Bone marrow (tissue), 2 donors: Measurements from ENCODE around the gene MIPEP.

ENCODE experiments used
- DNase-seq, 2 donors: peaks; one replicate each; lab custom pipeline; 2025; lab: John Stamatoyannopoulos, UW

Gene MIPEP

DNA sequence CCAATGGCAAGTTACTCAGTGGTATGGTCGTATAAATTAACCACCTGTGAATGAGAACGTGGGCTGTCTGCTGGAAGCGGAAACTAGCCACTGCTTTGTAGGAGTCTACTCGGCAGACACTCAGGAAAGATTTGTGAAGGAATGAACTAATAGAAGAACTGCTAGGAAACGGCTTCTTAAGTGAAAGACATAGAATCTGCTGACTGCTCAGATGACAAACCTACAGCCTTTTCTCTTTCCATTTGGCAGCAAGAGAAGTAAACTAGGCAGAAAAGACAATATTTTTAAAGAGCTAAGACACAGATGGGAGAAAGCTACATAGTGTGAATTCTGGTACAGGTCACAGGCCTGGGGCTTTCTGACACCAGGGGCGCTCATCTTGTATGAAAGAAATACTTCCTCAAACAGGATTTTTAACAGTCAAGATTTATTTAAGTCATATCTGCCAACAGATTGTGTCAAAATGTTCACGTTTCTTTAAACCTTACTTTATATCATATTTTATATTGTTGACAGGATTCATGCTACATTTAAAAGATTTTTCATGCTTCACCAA is 78.4 kb downstream of the MIPEP start:
- DNase-seq, result no peak

DNA sequence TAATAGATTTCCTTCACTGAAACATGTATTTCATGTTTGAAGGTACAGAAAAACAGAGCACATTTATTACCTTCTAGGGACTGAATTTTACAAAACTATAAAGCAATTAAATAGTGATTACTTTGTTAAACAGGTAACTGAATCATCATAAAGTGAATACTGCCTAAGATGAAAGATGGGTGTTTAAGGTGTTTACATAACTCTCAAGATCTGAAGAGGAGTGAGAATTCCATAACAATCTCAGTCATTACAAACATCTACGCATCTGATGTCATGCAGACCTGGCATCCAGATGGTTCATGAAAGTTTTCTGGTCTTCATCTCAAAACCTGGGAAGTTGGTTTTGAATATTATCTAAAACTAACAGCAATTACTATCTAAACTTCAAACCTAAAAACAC is 80.4 kb downstream of the MIPEP start:
- DNase-seq, result no peak

DNA sequence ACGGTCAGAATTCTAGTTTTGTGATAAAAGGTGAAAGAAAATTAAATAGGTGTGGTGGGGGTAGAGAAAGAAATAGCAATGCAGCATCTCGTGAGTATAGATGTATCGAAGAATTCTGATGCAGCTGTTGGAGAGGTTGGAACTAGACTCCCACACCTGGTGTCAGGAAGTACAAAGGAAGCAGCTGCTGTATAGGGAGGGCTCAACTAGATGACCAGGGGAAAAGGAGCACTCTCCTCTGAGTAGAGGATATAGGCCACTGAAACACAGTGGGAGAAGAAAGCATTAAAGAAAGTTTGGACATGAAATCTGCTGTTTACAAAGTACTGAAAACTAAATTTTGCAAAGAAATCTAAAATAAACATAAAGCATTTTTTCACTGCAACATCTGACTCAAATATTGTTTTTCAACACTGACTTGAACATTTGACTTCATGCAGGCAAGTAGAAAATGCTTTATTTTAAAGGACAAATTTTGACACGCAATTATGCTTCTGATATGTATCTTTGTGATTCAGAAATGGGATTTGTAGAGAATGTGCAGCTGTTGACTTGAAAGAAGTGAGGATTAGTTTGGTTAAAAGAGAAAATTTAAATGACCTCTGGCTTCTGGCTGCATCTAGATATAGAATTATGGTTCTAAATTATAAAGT is 82.2 kb downstream of the MIPEP start:
- DNase-seq, result no peak

DNA sequence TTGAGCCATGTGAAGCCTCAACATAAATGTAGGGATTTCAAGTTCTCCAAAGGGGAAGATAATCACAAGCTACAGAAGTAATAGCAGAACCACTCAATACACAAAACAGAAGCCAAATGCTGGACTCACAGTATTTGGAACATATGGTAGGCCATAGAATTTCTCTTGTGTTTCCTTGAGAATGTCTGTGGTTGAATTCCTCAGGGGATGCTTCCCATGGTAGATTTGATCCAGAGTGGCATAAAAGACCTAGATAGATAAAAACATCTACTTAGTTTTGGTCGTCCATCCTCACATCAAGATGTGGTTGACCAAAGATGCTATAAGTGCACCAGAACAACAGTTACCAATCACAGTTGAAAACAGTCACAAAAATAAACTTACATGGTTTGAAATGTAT is 83.4 kb downstream of the MIPEP start:
- DNase-seq, result no peak

DNA sequence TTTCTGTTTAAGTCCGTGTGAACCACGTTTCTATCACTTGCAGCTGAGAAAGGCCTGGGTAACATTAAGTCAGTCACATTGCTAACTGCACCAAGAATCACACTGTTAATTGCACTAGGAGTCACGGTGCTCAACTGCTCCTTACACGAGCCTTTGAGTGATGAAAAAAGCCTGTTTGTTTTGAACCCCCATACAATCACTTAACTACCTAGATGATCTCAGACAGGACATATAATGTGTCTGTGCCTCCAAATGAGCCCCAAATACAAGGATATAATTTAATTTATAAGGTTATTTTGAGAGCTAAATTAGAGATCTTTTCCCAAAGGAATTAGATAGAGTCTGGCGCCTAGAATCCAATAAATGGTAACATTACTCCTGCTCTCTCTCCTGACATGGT is 84.1 kb downstream of the MIPEP start:
- no peak for DNase-seq

DNA sequence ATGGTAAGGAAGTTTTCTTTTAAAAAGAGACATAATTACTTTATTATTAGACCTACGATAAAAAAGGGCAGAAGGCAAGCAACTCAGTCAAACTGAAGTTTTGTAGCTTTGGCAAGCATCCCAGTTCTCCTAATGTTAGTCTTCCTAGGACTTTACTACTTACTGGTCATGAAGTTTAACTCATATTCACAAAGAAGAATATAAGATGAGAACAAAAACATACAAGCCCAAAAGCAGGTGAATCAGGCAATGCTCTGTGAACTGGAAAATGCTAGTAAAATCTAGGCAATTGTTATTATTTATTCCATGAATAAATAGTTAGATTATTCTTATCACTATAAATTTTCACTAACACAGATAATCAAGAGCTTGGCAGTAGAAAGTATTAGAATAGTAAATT is 85.0 kb downstream of the MIPEP start:
- no peak for DNase-seq

DNA sequence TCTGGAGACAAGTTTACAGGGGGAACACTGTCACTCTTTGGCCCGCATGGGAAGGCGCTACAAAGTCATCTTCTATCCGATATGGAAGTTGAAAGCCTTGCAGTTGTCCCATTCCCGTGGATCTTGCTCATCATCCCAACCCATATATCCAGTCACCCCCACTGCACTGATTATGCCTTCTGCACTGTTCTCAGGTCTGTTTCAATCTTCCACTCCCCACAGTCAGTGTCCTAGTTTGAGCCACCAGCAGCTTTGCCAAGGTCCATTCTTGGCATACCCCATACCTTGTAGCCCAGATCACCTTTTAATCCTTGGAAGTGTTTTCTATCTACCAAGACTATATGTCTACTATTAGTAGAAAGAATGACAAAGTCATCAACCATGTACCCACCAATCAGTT is 88.1 kb downstream of the MIPEP start:
- no peak for DNase-seq

DNA sequence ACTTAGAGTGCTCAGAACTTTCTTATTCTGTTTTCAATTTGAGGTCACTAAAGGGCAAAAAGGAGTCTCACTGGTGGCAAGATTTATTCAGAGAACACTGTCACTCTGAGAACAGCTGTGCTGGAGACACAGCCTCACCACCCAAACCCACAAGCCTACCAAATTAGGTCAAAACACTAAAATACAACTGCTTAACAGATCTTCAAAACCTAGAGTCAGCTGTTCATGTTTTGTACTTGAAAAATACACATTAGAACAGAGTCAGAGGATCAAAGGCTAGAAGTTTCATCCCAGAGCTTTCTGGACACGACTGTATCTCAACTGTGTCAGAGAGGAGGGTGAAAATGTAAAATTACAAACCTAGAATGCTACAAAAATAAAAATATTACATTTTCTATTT is 89.3 kb downstream of the MIPEP start:
- DNase-seq, result no peak

DNA sequence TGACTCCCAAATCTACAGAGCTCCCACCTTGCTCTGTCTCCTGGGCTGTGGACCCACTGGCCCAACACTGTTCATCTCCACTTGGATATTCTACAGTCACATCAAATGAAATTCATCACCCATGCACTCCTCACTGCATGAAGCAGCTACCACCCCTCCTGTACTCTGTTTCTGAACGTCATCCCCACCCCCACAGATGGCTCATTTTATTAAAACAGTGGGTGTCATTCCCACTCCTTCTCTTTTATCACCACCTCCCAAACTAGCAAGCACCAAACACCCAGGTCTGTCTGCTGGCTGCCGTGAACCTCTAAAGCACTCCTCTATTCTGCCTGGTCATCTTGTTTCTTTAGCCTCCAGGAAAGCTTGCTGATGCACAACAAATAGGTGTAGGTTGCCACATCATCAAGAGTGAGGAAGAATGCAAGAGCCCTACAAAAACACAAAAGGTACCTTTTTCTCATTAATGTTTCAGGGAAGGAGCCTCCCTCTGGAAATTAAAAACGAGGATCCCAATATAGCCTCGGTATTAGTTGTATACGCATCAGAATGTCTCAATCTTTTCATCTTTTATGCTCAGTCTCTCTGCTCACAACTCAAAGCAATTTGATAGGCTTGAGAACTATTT is 91.8 kb downstream of the MIPEP start:
- no peak for DNase-seq

DNA sequence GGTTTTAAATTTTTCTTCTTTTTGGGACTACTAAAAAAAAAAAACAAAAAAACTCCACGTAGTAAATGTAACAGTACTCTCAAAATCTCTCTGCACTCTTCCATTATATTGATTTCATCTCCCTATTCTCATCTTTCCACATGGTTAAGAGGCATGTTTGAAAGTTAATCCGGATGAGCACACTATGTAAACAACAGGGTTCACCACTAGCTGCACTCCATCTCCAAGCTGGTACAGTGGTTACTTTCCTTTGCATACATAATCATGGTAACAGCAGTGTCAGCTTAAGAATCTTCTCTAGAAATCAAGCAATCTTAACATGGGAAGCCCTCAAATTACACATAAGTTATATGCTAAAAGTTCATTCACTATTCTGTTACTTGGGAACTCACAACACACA is 92.6 kb downstream of the MIPEP start:
- DNase-seq, result no peak

DNA sequence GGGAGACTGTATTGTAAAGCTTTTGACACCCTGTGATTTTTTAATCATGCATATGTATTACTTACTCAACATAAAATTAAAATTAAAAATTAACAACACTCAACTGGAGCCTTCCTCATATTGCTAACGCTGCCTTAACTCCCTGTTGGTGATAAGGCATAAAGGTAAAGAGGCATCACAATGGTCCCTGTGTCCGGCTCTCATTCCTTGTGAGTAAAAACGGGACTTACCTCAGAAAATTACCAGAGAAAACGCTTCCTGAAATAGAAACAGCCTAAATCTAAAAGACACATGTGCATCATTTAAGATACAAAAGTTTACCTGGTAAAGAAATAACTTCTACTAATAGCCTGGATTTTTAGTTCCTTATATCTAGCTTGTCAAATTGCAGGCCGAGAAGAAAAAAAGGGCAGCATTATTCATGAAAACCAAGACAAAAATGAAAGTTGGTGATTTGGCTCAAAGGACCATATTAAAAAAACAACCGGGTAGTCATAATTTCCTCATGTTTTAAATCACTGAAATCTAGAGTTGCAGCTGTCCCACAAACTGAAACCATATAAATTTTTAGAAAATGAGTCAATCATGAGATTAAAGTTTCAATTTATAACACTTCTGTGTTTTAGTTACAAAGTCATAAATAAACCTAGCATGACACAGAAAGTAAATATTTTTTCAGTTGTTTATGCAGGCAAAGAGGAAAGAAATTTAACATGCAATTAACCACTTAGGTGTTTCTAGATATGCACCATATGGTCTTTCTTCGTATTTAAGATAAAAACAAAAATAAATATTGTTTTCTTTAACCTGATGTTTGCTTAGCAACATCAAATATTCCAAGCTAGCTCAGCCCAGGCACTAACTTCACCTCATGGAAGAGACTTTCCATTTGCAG is 94.7 kb downstream of the MIPEP start:
- no peak for DNase-seq

DNA sequence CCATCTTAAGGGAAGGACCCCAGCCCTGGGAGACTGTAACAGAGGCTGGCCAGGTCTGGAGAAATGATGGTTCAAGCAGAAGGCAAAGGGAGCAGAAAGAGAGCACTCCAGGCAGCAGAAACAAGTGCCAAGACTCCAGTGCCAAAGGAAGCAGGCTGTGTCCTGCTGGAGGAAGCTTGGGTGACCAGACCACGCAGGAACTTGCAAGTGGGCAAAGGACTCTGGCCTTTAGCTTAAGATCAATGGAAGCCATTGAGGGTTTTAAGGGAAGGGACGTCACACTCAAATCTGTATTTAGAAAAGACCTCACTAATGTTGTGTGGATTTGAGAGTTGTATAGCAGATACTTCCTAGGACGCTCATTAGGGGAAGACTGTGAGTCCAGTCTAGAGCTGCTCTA is 95.5 kb downstream of the MIPEP start:
- DNase-seq, result no peak

DNA sequence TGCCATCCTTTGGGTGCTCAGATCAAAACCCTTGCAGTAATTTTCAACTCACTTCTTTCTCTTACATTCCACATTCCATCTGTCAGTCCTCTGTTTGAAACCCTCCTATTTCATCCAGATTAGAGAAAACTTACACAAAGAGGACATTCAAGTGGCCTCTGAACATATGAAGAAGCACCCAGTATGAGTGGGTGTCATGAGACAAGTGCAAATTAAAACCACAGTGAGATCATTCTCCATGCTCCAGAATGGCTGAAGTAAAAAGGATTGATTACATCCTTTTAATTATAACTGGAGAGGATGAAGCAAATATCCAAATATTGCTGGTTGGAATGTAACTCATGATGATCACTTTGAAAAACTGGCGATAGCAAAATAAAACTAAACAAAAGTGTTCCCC is 96.5 kb downstream of the MIPEP start:
- no peak for DNase-seq

DNA sequence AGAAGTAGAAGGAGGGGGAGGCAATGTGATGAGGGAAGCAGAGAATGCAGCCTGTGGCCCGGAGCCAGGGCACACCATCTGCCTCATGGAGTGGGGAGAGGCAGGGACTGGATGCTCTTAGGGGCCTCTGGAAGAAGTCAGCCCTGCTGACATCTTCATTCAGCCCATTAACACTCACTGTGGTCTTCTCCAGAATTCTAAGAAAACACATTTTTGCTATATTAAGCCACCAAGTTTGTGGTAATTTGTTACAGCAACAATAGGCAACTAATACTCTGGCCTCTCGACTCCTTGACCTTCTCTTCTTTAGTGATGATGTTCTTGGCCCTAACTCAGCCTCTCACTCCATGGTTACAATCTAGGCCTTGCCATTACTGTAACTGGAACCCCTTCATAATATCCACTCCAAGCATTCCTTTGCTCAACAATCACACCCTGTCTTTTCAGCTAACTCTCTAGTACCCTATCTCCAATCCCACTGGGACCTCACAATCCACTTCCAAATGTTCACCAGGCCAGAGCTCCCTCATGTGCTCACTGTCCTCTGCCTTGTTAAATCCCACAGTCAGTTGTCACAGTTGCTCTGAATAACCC is 98.5 kb downstream of the MIPEP start:
- no peak for DNase-seq

DNA sequence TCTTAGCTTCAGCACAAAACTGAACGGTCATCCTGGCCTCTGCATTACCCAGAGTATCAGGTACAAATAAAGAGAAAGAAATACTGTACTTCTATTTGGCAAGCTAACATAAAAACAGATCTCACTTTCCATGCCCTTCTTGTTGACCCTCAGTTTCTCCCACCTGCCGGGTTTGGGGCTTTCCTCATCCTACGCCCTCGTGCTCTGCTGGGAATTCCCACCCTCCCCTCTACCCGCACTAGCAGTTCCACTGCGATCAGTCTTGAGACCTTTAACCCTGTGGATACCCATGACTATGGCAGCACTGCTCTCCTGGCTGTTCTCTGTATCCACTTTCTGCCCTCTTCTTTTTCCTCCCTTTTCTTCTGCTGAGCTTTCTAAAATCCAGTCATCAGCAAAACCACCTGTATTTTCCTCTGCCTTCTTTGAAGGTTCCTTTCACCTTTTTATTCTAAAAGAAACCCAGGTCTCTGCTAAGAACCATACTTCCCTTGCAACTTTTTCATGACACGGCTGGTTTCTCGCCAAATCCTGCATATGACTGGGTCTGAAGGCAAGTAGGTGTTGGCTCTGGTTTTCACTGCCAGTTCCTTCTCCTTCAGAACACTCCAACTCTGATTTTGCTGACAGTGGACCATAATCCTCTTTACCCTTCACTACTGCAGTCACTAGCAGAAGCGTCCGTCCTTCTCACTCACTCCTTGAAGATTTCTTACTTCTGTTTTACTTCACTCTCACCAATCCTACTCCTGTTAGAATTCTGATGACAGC is 99.4 kb downstream of the MIPEP start:
- no peak for DNase-seq

DNA sequence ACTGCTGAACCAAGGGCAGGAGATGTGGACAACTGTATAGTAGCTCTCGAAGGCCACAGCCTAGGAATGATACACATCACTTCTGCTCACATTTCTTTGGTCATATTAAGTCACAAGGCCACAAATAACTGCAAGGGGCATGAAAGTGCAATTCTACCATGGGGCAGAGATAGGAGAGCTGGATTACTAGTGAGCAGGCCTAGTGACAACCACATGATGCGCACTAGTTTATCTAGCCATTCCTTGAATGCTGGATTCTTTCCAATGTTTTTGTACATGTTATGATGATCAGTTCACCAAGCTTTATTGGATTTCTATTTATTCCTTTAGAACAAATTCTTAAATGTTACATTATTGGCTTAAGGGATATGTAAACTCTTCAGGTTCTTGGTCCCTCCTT is 100.7 kb downstream of the MIPEP start:
- DNase-seq, result no peak

DNA sequence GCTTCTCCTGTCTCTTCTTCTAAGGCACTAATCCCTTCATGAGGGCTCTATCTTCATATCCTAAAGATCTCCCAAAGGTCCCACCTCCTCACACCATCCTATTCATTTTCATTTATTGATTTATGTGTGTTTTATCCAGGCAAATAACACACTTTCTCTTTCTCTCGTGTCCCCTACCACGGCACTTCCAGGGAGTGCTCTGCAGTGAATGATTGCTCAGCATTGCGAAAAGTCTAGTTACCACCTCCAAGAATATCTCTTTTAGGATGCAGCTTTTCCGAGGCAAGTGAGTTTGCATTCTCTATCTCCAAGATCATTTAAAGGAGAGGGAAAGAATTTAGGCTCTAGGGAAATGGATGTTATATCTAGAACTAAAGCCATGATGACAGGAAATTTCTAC is 101.7 kb downstream of the MIPEP start:
- DNase-seq, result no peak

DNA sequence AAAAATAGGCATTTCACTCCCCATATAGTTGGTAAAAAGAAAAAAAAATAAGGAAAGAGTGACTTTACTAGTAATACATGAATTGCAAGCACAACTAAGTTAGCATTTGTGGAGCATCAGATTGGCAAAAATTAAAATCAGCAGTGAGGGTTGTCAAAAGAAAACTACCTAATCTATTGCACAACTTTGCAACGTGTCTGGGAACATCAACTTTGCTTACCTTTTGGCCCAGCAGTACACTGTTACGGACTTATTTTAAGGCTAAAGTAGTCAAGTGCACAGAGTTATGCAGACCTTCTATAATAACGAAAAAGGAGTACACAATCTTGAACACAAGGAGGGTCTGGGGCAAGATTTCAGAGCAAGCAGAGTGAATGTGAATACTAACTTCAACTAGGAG is 102.6 kb downstream of the MIPEP start:
- no peak for DNase-seq

DNA sequence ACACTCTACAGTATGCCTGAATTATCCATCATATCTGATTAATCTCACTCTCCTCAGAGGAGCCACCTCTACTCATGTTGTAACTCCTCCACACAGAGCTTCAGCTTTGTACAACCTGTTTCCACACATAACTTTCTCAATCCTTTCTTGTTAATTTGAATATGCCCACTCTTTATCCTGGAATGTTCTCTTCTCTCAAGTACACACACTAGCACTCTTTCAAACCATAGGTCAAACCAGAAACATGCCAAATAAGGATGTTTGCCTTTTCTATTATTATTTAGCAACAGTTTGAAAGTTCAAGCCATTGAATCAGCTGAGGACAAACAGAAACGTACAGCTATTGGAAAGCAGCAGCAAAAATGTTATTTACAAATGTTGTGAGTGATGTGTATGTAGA is 110.3 kb downstream of the MIPEP start:
- DNase-seq, result no peak

DNA sequence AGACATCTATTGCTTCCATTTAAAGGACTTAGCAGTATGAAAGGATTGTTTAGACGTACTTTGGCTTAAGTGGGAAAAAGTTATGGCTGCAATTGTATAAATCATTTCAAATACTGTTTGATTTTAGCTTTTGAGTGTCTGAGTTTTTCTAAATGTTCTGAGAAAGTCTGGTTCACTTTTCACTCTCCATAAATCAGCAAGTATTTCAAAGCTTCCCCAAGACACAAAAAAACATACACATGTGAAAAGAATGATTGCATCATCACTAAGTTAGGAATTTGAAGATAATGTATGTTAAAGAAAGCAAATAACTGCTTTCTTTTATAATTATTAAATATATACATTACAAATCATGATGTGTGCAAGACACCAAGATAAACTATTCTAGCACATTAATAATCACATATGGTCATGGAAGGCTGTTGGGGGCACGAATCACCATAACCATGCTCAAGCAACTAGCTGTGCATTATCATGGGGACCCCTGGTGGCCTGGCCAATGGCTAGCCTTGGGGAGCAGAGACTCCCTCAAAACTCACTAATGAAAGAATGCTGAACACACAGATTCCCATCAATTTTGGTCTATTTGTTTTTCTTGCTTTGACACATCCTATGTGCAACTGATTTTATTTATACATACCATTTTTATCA is 111.1 kb downstream of the MIPEP start:
- no peak for DNase-seq

DNA sequence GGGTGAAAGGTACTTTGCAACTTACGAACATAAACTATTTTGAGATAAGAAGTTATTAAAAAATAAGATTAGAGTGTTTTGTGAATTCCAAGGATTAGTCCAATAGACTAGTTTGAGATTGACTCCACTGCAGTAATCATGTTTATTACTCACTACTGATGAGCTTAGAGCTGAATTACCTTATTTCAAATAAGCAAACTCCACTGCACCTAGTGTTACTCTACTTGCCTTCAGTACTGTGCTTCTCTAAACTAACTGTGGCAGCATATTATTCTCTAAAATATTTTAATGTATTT is 111.7 kb downstream of the MIPEP start:
- no peak for DNase-seq
